HG03060 (cell line): Measurements from ENCODE around the gene CACNA2D2.

Experiments
- ATAC-seq: cut with Tn5 transposase; IDR thresholded peaks from one replicate; pipeline ENCODE4 v1.9.1; 2021; ENCODE audit warnings: low read depth, moderate number of reproducible peaks; ENCODE audit not compliant: unreplicated experiment

The CACNA2D2 gene

GRCh38 chr3:50470658-50471057, 32.8 kb downstream of the CACNA2D2 start:
- no peak for ATAC-seq

- no peak for ATAC-seq
These were observed 35.5 kb downstream of the CACNA2D2 start for GRCh38 chr3:50467919-50468318.

GRCh38 chr3:50466177-50466576, 37.3 kb downstream of the CACNA2D2 start:
- ATAC-seq = no peak

GRCh38 chr3:50464569-50464968, 38.9 kb downstream of the CACNA2D2 start:
- ATAC-seq = no peak

GRCh38 chr3:50459785-50460184, 43.6 kb downstream of the CACNA2D2 start:
- ATAC-seq = no peak

- no peak for ATAC-seq
These were observed 45.4 kb downstream of the CACNA2D2 start for GRCh38 chr3:50457988-50458387.

GRCh38 chr3:50455161-50456018, 48.0 kb downstream of the CACNA2D2 start:
- ATAC-seq = no peak

- ATAC-seq = no peak
These were observed 48.9 kb downstream of the CACNA2D2 start for GRCh38 chr3:50454481-50455070.

GRCh38 chr3:50453907-50454306, 49.5 kb downstream of the CACNA2D2 start:
- ATAC-seq = no peak

GRCh38 chr3:50450209-50450921, 53.1 kb downstream of the CACNA2D2 start:
- no peak for ATAC-seq

- ATAC-seq = no peak
These were observed 54.5 kb downstream of the CACNA2D2 start for GRCh38 chr3:50448752-50449539.

- no peak for ATAC-seq
These were observed 56.1 kb downstream of the CACNA2D2 start for GRCh38 chr3:50447290-50447840.

GRCh38 chr3:50445919-50446318, 57.5 kb downstream of the CACNA2D2 start:
- no peak for ATAC-seq

GRCh38 chr3:50444782-50445181, 58.7 kb downstream of the CACNA2D2 start:
- no peak for ATAC-seq

GRCh38 chr3:50444213-50444612, 59.2 kb downstream of the CACNA2D2 start:
- no peak for ATAC-seq

GRCh38 chr3:50442945-50443579, 60.4 kb downstream of the CACNA2D2 start:
- ATAC-seq = no peak

- no peak for ATAC-seq
These were observed 61.8 kb downstream of the CACNA2D2 start for GRCh38 chr3:50441424-50442217.

- no peak for ATAC-seq
These were observed 67.2 kb downstream of the CACNA2D2 start for GRCh38 chr3:50436114-50436674.
